ENCODE results near the gene HOXC10. TPM values are rescaled to one million over a fixed set of nuclear protein-coding genes. Genes with fewer than 3 reads are reported as not detected.

The HOXC10 gene
- total and polyA plus RNA-seq, 2 donors (not counting 1 experiment from before 2014, with no cell fraction given), result not detected

GRCh38 chr12:53988541-53989226 lies 3.7 kb downstream of the HOXC10 start:
- POLR2A ChIA-PET, result no interaction called here
- peaks cover 0 to 65% (median 6%) of the 10 kb centered on the region in 3 donors for H3K9me3 ChIP-seq (ENCODE audit: control extremely low read depth in 1 of 3, control insufficient read depth in 2 of 3, insufficient read depth in 1 of 3, low read length in 2 of 3)
- peak overlapping the region; percentile 37 for H3K4me2 ChIP-seq (replicated peaks; ENCODE audit: low read depth, low read length, poor library complexity, severe bottlenecking)
- H4K20me1 ChIP-seq (ENCODE audit: control insufficient read depth, insufficient read depth, low read length, poor library complexity, severe bottlenecking), result no peaks in the 10 kb centered on the region
- WGBS (ENCODE audit: insufficient coverage), result 10% methylated on average over 2 of the region's 5 CpGs
- H3K27me3 Mint-ChIP-seq, result peaks cover 90% of the 10 kb centered on the region
- H3K4me3 Mint-ChIP-seq, result no peak overlapping the region
- no peak for DNase-seq
- H3K27ac Mint-ChIP-seq, result no peak overlapping the region
- no peaks in the 10 kb centered on the region for H3K79me2 ChIP-seq (ENCODE audit: control insufficient read depth, insufficient read depth, low read length)
- H3K27me3 ChIP-seq (replicated peaks in 1 of 4; ENCODE audit: control extremely low read depth in 1 of 4, control insufficient read depth in 3 of 4, insufficient read depth in 4 of 4, low read length in 3 of 4), result peaks cover 0 to 98% (median 92%) of the 10 kb centered on the region in 4 experiments
- H3K9me3 Mint-ChIP-seq (ENCODE audit: insufficient read depth), result no peaks in the 10 kb centered on the region
- no peak overlapping the region for H3K9ac ChIP-seq (ENCODE audit: low read length)
- intact Hi-C loops (cut with micrococcal nuclease), result loop anchor here (5.0 kb wide), 1 partner anchor 46 kb away; no protein-coding TSS in a partner anchor
- no peak for ATAC-seq (ENCODE audit: low read depth)
- no peak overlapping the region for H3K4me3 ChIP-seq (ENCODE audit: control extremely low read depth in 1 of 5, extremely low read depth in 1 of 5, insufficient read depth in 1 of 5, low read depth in 2 of 5, low read length in 4 of 5)
- H2AFZ ChIP-seq (ENCODE audit: insufficient read depth, low read depth, low read length, poor library complexity, severe bottlenecking), result no peak overlapping the region
- no peak overlapping the region for H3K27ac ChIP-seq (ENCODE audit: low read length in 2 of 2)
- TF ChIP-seq, protein P1, sequence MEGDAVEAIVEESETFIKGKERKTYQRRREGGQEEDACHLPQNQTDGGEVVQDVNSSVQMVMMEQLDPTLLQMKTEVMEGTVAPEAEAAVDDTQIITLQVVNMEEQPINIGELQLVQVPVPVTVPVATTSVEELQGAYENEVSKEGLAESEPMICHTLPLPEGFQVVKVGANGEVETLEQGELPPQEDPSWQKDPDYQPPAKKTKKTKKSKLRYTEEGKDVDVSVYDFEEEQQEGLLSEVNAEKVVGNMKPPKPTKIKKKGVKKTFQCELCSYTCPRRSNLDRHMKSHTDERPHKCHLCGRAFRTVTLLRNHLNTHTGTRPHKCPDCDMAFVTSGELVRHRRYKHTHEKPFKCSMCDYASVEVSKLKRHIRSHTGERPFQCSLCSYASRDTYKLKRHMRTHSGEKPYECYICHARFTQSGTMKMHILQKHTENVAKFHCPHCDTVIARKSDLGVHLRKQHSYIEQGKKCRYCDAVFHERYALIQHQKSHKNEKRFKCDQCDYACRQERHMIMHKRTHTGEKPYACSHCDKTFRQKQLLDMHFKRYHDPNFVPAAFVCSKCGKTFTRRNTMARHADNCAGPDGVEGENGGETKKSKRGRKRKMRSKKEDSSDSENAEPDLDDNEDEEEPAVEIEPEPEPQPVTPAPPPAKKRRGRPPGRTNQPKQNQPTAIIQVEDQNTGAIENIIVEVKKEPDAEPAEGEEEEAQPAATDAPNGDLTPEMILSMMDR (IDR thresholded peaks at IDR 0.05), result no peak
- TF ChIP-seq EZH2 (IDR thresholded peaks at IDR 0.05; ENCODE audit: borderline replicate concordance, insufficient read depth, low read depth, low read length, poor library complexity, severe bottlenecking), result no peak
- H3K4me1 ChIP-seq (ENCODE audit: control insufficient read depth in 2 of 2, insufficient read depth in 2 of 2, low read length in 2 of 2), result peaks cover 30 to 52% of the 10 kb centered on the region in 2 donors
- no peaks in the 10 kb centered on the region for H3K36me3 ChIP-seq (replicated peaks in 1 of 2; ENCODE audit: control extremely low read depth in 1 of 2, control insufficient read depth in 1 of 2, extremely low read depth in 1 of 2, insufficient read depth in 2 of 2, low read length in 1 of 2)
- peaks cover 29% of the 10 kb centered on the region for H3K4me1 Mint-ChIP-seq
- CTCF ChIA-PET, result interaction anchor here (0.8 to 1.8 kb wide), 6 partner anchors 44 to 631 kb away, joined by 3 to 6 read pairs (median 4); partner anchors contain the start of genes HOXC5 and NFE2
